DND-41 (cell line): ENCODE measurements around the gene FAM135A.

Source experiments
- ATAC-seq: fragments of 200-7000 bp; cut with Tn5 transposase; 3 replicates; pipeline ENCODE4 v1.9.1; 2021; ENCODE audit warnings: low read depth; ENCODE audit not compliant: insufficient read depth
- DNase-seq: peaks from one replicate; pipeline ENCODE4 v3.0.0-alpha.2; 2020
- H2AFZ ChIP-seq: 2 replicates; pipeline ENCODE4 v1.6.0; 2012; ENCODE audit warnings: low read depth, low read length
- H3K27ac ChIP-seq: 2 replicates; pipeline ENCODE4 v1.5.1; 2012; ENCODE audit warnings: low read length, inconsistent platforms
- H3K27me3 ChIP-seq: fragments of 200-600 bp; sonication (generic); 2 replicates; pipeline ENCODE4 v1.6.0; 2012; ENCODE audit warnings: low read length, mild to moderate bottlenecking, inconsistent platforms; ENCODE audit not compliant: insufficient read depth, poor library complexity
- H3K36me3 ChIP-seq: 2 replicates; pipeline ENCODE4 v1.5.1; 2012; ENCODE audit warnings: low read length, inconsistent platforms; ENCODE audit not compliant: insufficient read depth
- H3K4me1 ChIP-seq: 2 replicates; pipeline ENCODE4 v1.5.1; 2012; ENCODE audit warnings: mild to moderate bottlenecking, low read length; ENCODE audit not compliant: insufficient read depth
- H3K4me2 ChIP-seq: 2 replicates; pipeline ENCODE4 v1.6.0; 2012; ENCODE audit warnings: mild to moderate bottlenecking, moderate library complexity, low read length, inconsistent platforms; ENCODE audit not compliant: insufficient read depth
- H3K4me3 ChIP-seq, 2 experiments: fragments of 200-600 bp in 1 of 2; shearing (Covaris generic) in 1 of 2; 2 replicates each; pipeline ENCODE4 v1.5.1; 2012 to 2016; ENCODE audit warnings: inconsistent platforms in 2 of 2, low read length in 2 of 2, mild to moderate bottlenecking in 2 of 2, low read depth in 1 of 2, moderate library complexity in 1 of 2
- H3K79me2 ChIP-seq: 2 replicates; pipeline ENCODE4 v1.6.0; 2012; ENCODE audit warnings: low read length, inconsistent platforms; ENCODE audit not compliant: insufficient read depth
- H3K9ac ChIP-seq: 2 replicates; pipeline ENCODE4 v1.6.0; 2012; ENCODE audit warnings: low read depth, mild to moderate bottlenecking, inconsistent platforms, low read length, moderate library complexity
- H3K9me3 ChIP-seq: 2 replicates; pipeline ENCODE4 v1.5.1; 2012; ENCODE audit warnings: low read length, moderate library complexity, mild to moderate bottlenecking, inconsistent platforms; ENCODE audit not compliant: insufficient read depth, severe bottlenecking
- H4K20me1 ChIP-seq: 2 replicates; pipeline ENCODE4 v1.6.0; 2012; ENCODE audit warnings: low read length; ENCODE audit not compliant: insufficient read depth
- CTCF ChIP-seq: IDR thresholded peaks from 2 replicates; pipeline ENCODE4 v1.5.1; 2012; ENCODE audit warnings: borderline replicate concordance, low read length, moderate library complexity, mild to moderate bottlenecking; ENCODE audit not compliant: poor library complexity, severe bottlenecking; ENCODE audit errors: extremely low read depth
- EZH2 ChIP-seq: IDR thresholded peaks from 3 replicates; pipeline ENCODE4 v1.6.1; 2012; ENCODE audit warnings: borderline replicate concordance, low read depth, mild to moderate bottlenecking, moderate library complexity, low read length, inconsistent platforms; ENCODE audit not compliant: severe bottlenecking

FAM135A gene

GRCh38 chr6:70586114-70586513 is 172.8 kb downstream of the FAM135A start:
- no peak overlapping the region for H2AFZ ChIP-seq

GRCh38 chr6:70590400-70590799 is 177.1 kb downstream of the FAM135A start:
- no peaks in the 10 kb centered on the region for H3K27me3 ChIP-seq
- H3K9ac ChIP-seq, result no peak overlapping the region
- H3K79me2 ChIP-seq, result no peaks in the 10 kb centered on the region
- H2AFZ ChIP-seq, result no peak overlapping the region
- TF ChIP-seq CTCF, result no peak
- TF ChIP-seq EZH2, result no peak
- H3K4me1 ChIP-seq, result no peaks in the 10 kb centered on the region
- no peak for DNase-seq
- no peak overlapping the region for H3K4me2 ChIP-seq
- H4K20me1 ChIP-seq, result no peaks in the 10 kb centered on the region
- no peaks in the 10 kb centered on the region for H3K9me3 ChIP-seq
- no peak overlapping the region for H3K27ac ChIP-seq
- peaks cover 7% of the 10 kb centered on the region; the same call in 1 of the 2 replicates for H3K36me3 ChIP-seq
- no peak overlapping the region for H3K4me3 ChIP-seq
- no peak for ATAC-seq

More at GRCh38 chr6:70586114-70586513, 172.8 kb downstream of the FAM135A start:
- Histone ChIP-seq H3K9me3 (no peaks in the 10 kb centered on the region), H3K27ac (no peak overlapping the region), H4K20me1 (no peaks in the 10 kb centered on the region), H3K9ac (no peak overlapping the region), H3K79me2 (no peaks in the 10 kb centered on the region), H3K4me1 (no peaks in the 10 kb centered on the region), H3K4me2 (no peak overlapping the region), H3K27me3 (no peaks in the 10 kb centered on the region), H3K36me3 (peaks cover 20% of the 10 kb centered on the region; the same call in 1 of the 2 replicates), H3K4me3 (no peak overlapping the region)
- TF ChIP-seq CTCF (no peak), EZH2 (no peak)
- peak; percentile 24; the same call in 1 of the 3 replicates for ATAC-seq
- no peak for DNase-seq

GRCh38 chr6:70592391-70593117 is 179.2 kb downstream of the FAM135A start:
- no peak overlapping the region for H3K4me3 ChIP-seq
- no peak for TF ChIP-seq EZH2
- no peak for TF ChIP-seq CTCF
- H3K36me3 ChIP-seq, result 0 out of 2 replicates have a peak, but pooled peaks cover 4% of the 10 kb centered on the region
- H3K9ac ChIP-seq, result no peak overlapping the region
- H2AFZ ChIP-seq, result no peak overlapping the region
- no peaks in the 10 kb centered on the region for H3K27me3 ChIP-seq
- H3K79me2 ChIP-seq, result no peaks in the 10 kb centered on the region
- H3K27ac ChIP-seq, result no peak overlapping the region
- no peaks in the 10 kb centered on the region for H3K9me3 ChIP-seq
- ATAC-seq (no peak), DNase-seq (no peak)
- no peak overlapping the region for H3K4me2 ChIP-seq
- H3K4me1 ChIP-seq, result no peaks in the 10 kb centered on the region
- no peaks in the 10 kb centered on the region for H4K20me1 ChIP-seq

GRCh38 chr6:70593118-70593486 is 179.8 kb downstream of the FAM135A start:
- H3K4me2 ChIP-seq, result no peak overlapping the region
- no peak for DNase-seq
- no peaks in the 10 kb centered on the region for H3K9me3 ChIP-seq
- no peak overlapping the region for H2AFZ ChIP-seq
- no peaks in the 10 kb centered on the region for H3K4me1 ChIP-seq
- H4K20me1 ChIP-seq, result no peaks in the 10 kb centered on the region
- H3K4me3 ChIP-seq, result no peak overlapping the region
- no peak overlapping the region for H3K27ac ChIP-seq
- H3K36me3 ChIP-seq, result 0 out of 2 replicates have a peak, but pooled peaks cover 4% of the 10 kb centered on the region
- no peaks in the 10 kb centered on the region for H3K79me2 ChIP-seq
- TF ChIP-seq EZH2 (no peak), CTCF (no peak)
- ATAC-seq, result no peak
- H3K9ac ChIP-seq, result no peak overlapping the region
- H3K27me3 ChIP-seq, result no peaks in the 10 kb centered on the region
